HEK293T (cell line): ENCODE measurements around the gene PAK4.

Source experiments
- BHLHE40 ChIP-seq: fragments of 450-650 bp; IDR thresholded peaks from 2 replicates; pipeline ENCODE4 v1.6.1; 2016; ENCODE audit warnings: mild to moderate bottlenecking, moderate library complexity, borderline replicate concordance
- CTBP1 ChIP-seq: fragments of 450-650 bp; IDR thresholded peaks from 2 replicates; pipeline ENCODE4 v1.6.1; 2016; ENCODE audit warnings: borderline replicate concordance
- ELF4 ChIP-seq: fragments of 450-650 bp; IDR thresholded peaks from 2 replicates; pipeline ENCODE4 v1.6.1; 2017; ENCODE audit warnings: antibody characterized with exemption
- FOXA1 ChIP-seq: fragments of 450-650 bp; IDR thresholded peaks from 2 replicates; pipeline ENCODE4 v1.6.1; 2016; ENCODE audit warnings: mild to moderate bottlenecking
- FOXK2 ChIP-seq: fragments of 450-650 bp; IDR thresholded peaks from 2 replicates; pipeline ENCODE4 v1.6.1; 2016; ENCODE audit warnings: mild to moderate bottlenecking
- FOXM1 ChIP-seq: fragments of 450-650 bp; IDR thresholded peaks from 2 replicates; pipeline ENCODE4 v1.6.1; 2017; ENCODE audit warnings: mild to moderate bottlenecking, borderline replicate concordance
- L3MBTL2 ChIP-seq: fragments of 450-650 bp; conservative IDR thresholded peaks from 2 replicates; pipeline ENCODE4 v1.6.1; 2016; ENCODE audit warnings: mild to moderate bottlenecking
- LEF1 ChIP-seq: fragments of 450-650 bp; IDR thresholded peaks from 2 replicates; pipeline ENCODE4 v1.6.1; 2017; ENCODE audit warnings: mild to moderate bottlenecking, borderline replicate concordance
- NFRKB ChIP-seq: fragments of 450-650 bp; IDR thresholded peaks from 2 replicates; pipeline ENCODE4 v1.6.1; 2016; ENCODE audit warnings: mild to moderate bottlenecking, moderate library complexity
- PKNOX1 ChIP-seq: fragments of 450-650 bp; IDR thresholded peaks from 2 replicates; pipeline ENCODE4 v1.6.1; 2016
- SP1 ChIP-seq: fragments of 450-650 bp; IDR thresholded peaks from 2 replicates; pipeline ENCODE4 v1.6.1; 2017
- SUZ12 ChIP-seq: fragments of 450-650 bp; IDR thresholded peaks from 2 replicates; pipeline ENCODE4 v1.6.1; 2016; ENCODE audit warnings: mild to moderate bottlenecking
- TARDBP ChIP-seq: fragments of 450-650 bp; IDR thresholded peaks from 2 replicates; pipeline ENCODE4 v1.6.1; 2016
- ZNF384 ChIP-seq: fragments of 450-650 bp; IDR thresholded peaks from 2 replicates; pipeline ENCODE4 v1.6.1; 2016

- TF ChIP-seq LEF1 (no peak), ELF4 (no peak), ZNF384 (no peak), SP1 (no peak), FOXM1 (no peak), CTBP1 (no peak), TARDBP (no peak), BHLHE40 (no peak), FOXK2 (no peak), PKNOX1 (no peak), FOXA1 (no peak), NFRKB (no peak), SUZ12 (no peak), L3MBTL2 (no peak)
These were observed 99.3 kb downstream of the PAK4 start for GRCh38 chr19:39224910-39225309.
